ENCODE results near the gene POM121L12.

- TF ChIP-seq, protein P1, sequence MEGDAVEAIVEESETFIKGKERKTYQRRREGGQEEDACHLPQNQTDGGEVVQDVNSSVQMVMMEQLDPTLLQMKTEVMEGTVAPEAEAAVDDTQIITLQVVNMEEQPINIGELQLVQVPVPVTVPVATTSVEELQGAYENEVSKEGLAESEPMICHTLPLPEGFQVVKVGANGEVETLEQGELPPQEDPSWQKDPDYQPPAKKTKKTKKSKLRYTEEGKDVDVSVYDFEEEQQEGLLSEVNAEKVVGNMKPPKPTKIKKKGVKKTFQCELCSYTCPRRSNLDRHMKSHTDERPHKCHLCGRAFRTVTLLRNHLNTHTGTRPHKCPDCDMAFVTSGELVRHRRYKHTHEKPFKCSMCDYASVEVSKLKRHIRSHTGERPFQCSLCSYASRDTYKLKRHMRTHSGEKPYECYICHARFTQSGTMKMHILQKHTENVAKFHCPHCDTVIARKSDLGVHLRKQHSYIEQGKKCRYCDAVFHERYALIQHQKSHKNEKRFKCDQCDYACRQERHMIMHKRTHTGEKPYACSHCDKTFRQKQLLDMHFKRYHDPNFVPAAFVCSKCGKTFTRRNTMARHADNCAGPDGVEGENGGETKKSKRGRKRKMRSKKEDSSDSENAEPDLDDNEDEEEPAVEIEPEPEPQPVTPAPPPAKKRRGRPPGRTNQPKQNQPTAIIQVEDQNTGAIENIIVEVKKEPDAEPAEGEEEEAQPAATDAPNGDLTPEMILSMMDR (IDR thresholded peaks at IDR 0.05), result no peak
- no peak for TF ChIP-seq EZH2 (IDR thresholded peaks at IDR 0.05; ENCODE audit: borderline replicate concordance, insufficient read depth, low read depth, low read length, poor library complexity, severe bottlenecking)
These were observed 24.2 kb downstream of the POM121L12 start for GRCh38 chr7:53059591-53059990.

Measured in B cell (primary cell).